SU-DHL-6 (cell line): ENCODE results near the gene INSC.

Experiments used
- CTCF ChIP-seq: fragments of 200-600 bp; sonication (generic); IDR thresholded peaks from one replicate; pipeline ENCODE4 v1.5.1; 2017; ENCODE audit warnings: antibody characterized with exemption, mild to moderate bottlenecking, low read length, moderate library complexity; ENCODE audit not compliant: insufficient read depth, poor library complexity, severe bottlenecking
- EZH2phosphoT487 ChIP-seq: fragments of 200-600 bp; sonication (generic), shearing (Covaris generic); conservative IDR thresholded peaks from 2 replicates; pipeline ENCODE4 v1.6.1; 2018; ENCODE audit warnings: mild to moderate bottlenecking, antibody characterized with exemption, low read length, moderate library complexity, mixed read lengths

DNA sequence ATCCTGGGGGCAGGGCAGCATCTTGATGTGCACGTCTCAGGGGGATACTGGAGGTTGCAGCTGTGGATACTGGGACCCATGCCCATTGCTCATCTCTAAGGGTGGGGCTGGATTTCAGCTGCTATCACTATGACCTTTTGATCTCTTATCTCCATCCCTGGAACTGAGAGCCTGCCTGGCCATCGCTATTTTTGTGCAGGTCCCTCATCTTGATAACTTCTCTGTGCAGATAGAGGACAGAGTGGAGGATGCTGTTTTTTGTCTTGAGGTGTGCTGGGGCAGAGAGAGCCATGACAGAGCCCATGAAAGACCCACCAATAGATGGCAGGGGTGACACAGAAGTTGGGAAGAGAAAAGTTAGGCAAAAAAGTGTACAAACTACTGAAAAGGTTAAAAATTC lies 5.1 kb upstream of the INSC start:
- TF ChIP-seq CTCF (no peak), EZH2phosphoT487 (no peak)
